DMS53 (cell line): ENCODE measurements around the gene SLC7A6.

Source experiments
- DNase-seq: peaks from one replicate; lab custom pipeline; 2025; lab: John Stamatoyannopoulos, UW

The SLC7A6 gene

DNA sequence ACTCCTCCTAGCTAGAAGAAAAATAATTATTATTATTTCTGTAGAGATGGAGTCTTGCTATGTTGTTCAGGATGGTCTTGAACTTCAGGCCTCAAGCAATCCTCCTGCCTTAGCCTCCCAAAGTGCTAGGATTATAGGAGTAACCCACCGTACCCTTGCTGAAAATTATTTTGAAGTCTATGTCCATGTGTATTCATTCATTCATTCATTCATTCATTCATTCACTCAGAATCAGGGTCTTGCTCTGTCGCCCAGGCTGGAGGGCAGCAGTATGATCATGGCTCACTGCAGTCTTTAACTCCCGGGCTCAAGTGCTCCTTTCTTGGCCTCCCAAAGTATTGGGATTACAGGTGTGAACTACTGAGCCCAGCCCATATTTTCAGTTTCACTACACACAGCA is 42.3 kb downstream of the SLC7A6 start:
- DNase-seq = no peak

- DNase-seq = peak; percentile 15
These were observed 45.5 kb downstream of the SLC7A6 start for GRCh38 chr16:68309799-68310198.

DNA sequence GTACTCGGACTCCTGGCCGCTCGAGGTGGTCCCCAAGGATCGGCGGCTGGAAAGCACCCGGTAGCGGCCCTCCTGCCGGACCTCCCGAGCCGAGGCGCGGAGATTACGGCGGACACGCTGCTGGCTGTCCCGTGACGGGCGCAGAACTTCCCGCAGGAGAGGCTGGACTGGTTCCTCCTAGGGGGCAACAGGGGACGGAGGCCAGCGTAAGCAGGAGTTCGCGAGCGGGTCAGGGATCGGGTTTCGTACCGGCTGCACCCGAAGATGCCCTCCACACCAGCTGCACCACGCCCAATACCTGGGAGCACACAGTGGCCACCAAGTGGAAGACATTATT is 46.1 kb downstream of the SLC7A6 start:
- DNase-seq = no peak

- DNase-seq = peak; percentile 93
These were observed 46.6 kb downstream of the SLC7A6 start, which contains the start of the genes PRMT7 and SLC7A6OS for GRCh38 chr16:68310774-68311511. PRMT7 (plus strand) TSS chr16:68311019; CDS start chr16:68315980, 4,961 bp downstream. SLC7A6OS (minus strand) TSS chr16:68310946; CDS start chr16:68310926, 20 bp downstream.

- no peak for DNase-seq
These were observed 48.8 kb downstream of the SLC7A6 start for GRCh38 chr16:68313116-68313515.

GRCh38 chr16:68319185-68319908 is 55.0 kb downstream of the SLC7A6 start:
- DNase-seq = peak; percentile 38

- no peak for DNase-seq
These were observed 60.0 kb downstream of the SLC7A6 start for GRCh38 chr16:68324336-68324735.

DNA sequence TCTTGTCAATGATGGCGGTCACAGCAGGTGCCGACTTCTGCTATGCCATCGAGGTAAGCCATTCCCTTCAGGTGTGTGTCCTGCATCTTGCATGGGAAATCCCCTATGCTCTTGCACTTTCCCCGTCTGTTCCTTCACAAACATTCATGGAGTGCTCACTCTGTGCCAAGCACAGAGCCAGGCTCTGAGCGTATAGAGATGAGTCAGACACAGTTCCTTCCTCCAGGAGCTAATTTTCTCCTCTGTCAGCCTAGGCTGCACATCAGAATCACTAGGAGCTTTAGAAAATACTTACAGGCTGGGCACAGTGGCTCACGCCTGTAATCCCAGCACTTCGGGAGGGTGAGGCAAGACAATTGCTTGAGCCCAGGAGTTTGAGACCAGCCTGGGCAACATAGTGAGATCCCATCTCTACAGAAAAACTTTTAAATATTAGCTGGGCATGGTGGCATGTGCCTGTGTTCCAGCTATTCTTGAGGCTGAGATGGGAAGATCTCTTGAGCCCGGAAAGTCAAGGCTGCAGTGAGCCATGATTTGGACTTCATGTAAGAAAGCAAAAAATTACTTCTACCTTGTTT is 60.5 kb downstream of the SLC7A6 start:
- no peak for DNase-seq

GRCh38 chr16:68328151-68328859 is 64.0 kb downstream of the SLC7A6 start:
- peak; percentile 90 for DNase-seq

DNA sequence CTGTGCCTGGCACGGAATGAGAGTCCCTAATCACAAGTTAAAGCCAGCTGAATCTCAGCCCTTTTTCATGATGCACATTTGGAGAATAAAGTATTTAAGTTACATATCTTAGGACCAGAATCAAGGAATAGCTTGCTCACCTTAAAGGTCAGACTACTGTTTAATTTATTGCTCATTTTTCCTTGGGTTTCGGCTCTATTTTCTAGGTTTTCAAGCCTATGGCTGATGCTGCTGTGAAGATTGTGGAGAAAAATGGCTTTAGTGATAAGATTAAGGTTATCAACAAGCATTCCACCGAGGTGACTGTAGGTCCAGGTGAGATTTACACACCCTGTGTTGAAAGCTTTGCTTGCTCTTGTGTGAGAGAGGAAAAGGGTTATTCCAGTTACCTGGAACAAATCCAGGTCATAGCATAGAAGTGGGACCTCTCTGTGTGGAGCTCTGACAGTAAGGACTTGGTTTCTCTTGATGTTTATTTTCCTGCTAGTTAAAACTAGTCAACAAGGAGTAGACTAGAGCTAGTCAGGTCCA is 64.6 kb downstream of the SLC7A6 start:
- DNase-seq = no peak

- DNase-seq = no peak
These were observed 67.6 kb downstream of the SLC7A6 start for GRCh38 chr16:68331879-68332410.

GRCh38 chr16:68332411-68333121 is 68.2 kb downstream of the SLC7A6 start:
- DNase-seq = no peak

- no peak for DNase-seq
These were observed 70.8 kb downstream of the SLC7A6 start for GRCh38 chr16:68335175-68335574.

- DNase-seq = no peak
These were observed 74.2 kb downstream of the SLC7A6 start for GRCh38 chr16:68338326-68339119.

DNA sequence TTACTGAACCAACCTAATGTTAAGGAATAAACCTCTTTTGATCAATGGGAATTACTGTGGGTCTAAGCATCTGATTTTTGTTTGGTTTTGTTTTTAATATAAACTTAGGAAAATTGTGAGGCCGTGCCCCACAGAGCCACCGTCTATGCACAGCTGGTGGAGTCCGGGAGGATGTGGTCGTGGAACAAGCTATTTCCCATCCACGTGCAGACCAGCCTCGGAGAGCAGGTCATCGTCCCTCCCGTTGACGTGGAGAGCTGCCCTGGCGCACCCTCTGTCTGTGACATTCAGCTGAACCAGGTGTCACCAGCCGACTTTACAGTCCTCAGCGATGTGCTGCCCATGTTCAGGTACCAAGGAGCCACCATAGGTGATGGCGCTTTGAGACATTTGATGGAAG is 74.9 kb downstream of the SLC7A6 start:
- no peak for DNase-seq

- DNase-seq = no peak
These were observed 78.3 kb downstream of the SLC7A6 start for GRCh38 chr16:68342620-68343019.

DNA sequence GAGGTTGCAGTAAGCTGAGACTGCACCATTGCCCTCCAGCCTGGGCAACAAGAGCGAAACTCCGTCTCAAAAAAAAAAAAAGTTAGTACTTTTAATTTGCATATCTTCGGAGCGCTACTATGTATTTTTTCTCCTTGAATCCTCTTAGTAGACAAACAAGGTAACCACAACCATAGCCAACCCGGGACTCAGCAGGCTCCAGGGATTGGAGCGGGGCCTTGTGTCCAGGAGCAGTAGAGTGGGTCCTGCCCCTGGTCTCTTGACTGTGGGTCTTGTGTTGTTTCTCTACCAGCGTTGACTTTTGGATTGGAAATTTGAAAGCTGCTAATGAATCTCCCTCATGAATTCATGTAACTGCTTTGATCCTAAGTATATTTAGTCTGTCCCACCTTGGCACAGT is 78.8 kb downstream of the SLC7A6 start:
- no peak for DNase-seq

- DNase-seq = no peak
These were observed 79.9 kb downstream of the SLC7A6 start for GRCh38 chr16:68344252-68344651.

DNA sequence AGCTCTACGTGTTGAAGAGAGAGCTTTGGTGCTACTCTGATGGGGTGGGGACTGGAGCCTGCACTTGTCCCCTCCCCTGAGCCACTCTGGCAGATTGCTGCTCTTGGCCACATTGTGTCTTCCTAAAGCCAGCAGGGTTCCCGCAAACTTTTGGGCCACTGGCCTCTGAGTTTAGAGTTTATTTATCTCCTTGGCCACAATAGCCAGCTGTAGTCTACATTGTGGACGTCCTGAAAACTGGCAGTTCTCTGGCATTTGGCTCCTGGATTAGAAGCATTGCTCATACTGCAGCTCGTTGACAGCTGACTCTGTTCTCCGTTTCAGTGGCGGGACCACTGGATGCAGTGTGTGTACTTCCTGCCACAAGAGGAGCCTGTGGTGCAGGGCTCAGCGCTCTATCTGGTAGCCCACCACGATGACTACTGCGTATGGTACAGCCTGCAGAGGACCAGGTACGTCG is 81.1 kb downstream of the SLC7A6 start:
- DNase-seq = no peak

DNA sequence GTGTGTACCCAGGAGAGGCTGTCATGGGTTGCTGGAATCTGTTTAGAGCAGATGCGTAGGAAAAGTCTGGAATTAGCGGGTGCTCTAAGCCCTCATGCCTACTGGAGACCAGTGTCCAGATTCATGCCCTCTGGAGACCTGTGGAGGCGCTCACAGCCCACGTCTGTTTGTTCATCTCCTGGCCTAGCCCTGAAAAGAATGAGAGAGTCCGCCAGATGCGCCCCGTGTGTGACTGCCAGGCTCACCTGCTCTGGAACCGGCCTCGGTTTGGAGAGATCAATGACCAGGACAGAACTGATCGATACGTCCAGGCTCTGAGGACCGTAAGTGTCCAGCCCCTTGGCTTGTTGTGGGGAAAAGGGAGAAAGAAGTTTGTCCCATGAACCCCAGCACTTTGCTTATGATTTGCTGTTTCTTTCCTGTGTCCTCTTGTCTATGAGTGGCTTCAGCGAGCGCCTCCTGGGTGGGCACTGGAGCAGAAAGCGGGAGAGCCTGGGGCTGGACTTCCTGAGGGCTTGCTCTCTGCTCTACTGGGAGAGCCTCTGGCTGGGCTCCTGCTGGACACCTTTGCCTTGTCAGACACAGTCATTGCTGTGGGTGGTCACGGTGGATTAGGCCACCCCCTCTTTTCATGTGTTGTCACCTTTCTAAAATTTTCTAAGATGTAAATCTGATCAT is 81.8 kb downstream of the SLC7A6 start:
- DNase-seq = peak; percentile 10
